NCI-H2196 treated with DMSO at 0.1 percent for 48 hours (cell line): ENCODE data around the gene ZNF556.
"Not testable (repeated sequence)": the region's sequence is repeated elsewhere in the genome, so short reads cannot be mapped to it uniquely, and the experiment has no call there.

Experiments used
- DNase-seq: peaks from one replicate; lab custom pipeline; 2025; ENCODE audit not compliant: unreplicated experiment; lab: John Stamatoyannopoulos, UW

ZNF556 gene

DNA sequence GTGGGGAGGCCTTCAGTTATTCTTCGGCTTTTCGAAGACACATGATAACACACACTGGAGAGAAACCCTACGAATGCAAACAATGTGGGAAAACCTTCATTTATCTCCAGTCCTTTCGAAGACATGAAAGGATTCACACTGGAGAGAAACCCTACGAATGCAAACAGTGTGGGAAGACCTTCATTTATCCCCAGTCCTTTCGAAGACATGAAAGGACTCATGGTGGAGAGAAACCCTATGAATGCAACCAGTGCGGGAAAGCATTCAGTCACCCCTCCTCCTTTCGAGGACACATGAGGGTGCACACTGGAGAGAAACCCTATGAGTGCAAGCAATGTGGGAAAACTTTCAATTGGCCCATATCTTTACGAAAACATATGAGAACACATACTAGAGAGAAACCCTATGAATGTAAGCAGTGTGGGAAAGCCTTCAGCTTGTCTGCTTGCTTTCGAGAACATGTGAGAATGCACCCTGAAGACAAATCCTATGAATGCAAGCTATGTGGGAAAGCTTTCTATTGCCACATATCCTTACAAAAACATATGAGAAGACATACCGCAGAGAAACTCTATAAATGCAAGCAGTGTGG is 14.0 kb upstream of the ZNF556 start:
- DNase-seq, result no peak

DNA sequence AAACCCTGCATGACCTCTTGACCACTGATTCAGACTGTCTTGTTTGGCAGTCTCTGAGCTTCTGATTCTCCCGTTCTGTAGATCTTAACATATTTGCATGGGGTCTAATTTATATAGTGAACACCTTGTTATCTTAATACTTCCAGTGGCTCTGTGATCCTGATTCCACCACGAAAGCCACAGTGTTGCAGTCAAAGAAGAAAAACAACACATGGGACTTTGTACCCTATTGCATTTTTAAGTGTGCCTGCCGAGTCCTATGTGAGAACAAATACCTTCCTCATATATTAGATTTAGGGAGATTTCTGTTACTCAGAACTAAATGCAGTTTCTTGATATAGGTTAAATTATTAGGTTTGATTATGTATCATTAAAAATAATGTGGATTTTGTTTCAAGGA is 12.3 kb upstream of the ZNF556 start:
- no peak for DNase-seq

DNA sequence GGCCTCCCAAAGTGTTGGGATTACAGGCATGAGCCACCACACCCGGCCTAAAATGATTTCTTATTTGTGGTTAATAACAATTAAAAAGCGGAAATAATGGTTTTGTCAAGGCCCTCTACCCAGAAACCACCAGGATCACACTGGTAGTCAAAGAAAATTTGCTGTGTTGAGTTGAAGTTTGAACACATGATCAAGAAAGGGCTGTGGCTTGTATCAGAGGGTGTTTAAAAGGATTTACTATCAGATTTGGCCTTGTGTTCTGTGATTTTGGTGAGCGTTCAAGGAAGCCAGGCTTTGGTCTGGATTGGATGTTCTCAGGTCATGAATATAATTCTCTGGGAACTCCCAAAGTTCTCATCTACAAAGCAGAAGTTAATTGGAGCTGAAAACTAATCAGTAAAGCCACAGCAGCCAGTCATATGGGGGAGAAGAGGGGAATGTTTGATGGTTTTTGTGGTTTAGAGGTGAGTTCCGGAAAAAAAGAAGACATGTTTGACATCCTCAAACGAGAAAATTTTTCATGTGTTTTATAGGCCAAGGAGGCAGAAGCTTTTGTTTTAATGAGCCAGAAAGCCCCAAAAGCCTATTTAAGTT is 10.6 kb upstream of the ZNF556 start:
- no peak for DNase-seq

DNA sequence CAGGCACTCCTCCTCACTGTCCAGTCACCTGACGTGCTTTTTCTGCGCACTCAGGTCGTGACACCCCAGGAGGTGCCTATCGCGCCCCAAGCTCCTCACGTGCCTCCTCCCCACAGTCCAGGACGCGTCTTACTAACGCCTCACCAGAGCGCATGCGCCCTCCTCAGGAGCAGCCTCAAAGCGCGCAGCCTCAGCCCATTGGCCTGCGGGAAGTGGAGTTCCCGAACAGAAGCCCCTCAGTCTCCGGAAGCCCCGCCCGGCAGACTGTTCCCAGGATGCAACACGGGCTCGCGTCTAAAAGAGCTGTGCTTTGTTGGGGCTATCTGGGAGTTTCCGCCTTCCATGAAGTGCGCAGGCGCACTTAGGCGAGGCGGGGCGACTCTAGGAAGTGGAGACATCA is 8.3 kb upstream of the ZNF556 start:
- DNase-seq, result no peak

DNA sequence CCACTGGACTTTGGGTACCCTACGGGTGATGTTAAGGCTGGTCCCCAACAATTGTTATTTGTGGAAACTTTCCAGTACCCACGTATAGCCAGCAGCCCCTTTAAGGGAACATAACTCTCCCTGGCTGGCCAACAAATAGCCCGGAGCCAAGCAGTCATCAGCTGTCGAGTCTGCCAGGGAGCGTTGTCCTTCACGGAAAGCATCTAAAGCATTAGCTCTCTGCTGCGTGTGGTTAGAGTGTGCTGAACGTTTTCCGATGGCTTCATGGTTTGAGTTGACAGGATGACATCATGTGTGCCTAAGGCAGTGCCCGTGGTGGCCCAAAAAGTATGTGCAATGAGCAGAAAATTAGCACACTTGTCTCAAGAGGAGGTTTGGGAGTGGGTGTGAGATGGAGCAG is 3.3 kb upstream of the ZNF556 start:
- DNase-seq, result no peak

DNA sequence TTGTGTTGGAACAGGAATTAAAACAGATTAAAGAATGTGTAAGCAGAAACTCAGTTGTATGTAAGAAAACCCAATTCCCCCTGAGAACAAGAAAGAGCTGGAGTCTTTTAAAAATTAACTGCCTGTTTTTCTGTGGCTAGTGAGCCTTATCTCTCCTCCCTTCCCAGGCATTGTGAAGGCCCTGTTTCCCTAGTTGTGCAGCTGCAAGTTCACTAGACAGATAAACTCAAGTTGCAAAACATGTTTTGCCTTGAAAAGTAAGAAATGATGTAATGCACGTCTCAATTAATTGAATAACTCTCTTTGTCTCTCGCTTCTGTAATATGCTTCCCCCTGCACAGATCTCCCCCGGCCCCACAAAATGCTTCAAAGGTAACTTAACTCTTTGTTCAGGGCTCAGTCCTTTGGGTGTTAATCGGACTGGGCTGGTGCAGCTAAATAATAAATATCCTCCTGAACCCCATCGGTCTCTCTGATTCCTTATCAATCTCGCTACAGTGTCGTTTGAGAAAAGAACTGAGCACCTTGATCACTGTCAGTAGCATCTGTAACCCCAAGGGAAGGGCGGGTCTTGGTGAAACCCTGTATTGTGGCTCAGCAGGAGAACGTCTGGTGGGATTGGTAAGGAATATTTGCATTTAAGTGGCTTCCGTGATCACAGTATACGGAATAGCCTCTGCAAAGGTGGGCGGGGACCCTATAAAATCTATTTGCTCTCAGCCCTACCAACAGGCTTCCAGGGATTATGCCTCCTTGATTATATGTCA is 1.6 kb upstream of the ZNF556 start:
- DNase-seq, result no peak

DNA sequence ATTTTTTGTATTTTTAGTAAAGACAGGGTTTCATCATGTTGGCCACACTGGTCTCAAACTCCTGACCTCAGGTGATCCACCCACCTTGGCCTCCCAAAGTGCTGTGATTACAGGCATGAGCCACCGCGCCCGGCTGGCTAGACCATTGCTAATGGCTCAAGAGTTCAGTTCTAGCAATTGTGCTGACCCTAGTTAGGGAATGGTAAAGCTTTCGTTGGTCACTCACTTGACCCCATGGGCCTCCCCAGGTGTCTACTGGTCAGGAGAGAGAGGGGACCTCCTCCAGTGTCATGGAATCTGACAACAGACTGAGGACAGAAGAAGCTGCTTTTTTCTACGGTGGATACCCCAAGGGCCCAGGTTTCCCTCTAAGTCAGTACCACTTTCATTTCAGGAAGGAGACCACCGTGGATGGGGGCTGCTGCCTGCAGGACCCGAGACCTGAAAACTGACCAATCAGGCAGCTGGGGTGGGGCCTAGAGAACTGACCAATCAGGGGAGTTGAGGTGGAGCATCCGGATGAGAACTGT is 575 bp upstream of the ZNF556 start:
- DNase-seq, result no peak

DNA sequence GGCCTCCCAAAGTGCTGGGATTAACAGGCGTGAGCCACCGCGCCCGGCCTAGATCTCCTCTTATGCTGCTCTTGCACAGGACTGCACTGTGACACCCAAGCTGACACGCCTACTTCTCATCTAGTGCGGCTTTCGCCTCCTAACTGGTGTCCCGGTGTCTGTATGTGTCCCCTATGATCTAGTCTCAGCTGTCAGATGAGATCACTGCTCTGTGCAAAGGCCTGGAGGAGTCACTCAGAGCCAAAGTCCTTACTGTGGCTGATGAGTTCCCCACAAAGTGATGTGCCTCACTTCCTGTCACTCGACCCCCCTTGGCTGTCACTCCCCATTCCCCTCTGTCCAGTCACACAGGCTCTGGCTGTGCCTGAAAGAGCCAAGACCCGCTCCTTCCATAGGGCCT is 2.5 kb downstream of the ZNF556 start:
- no peak for DNase-seq

DNA sequence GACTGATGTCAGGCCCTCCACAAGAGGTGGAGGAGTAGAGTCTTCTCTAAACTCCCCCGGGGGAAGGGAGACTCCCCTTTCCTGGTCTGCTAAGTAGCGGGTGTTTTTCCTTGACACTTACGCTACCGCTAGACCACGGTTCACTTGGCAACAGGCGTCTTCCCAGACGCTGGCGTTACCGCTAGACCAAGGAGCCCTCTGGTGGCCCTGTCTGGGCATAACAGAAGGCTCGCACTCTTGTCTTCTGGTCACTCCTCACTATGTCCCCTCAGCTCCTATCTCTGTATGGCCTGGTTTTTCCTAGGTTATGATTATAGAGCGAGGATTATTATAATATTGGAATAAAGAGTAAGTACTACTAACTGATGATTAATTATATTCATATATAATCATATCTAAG is 5.0 kb downstream of the ZNF556 start:
- not testable (repeated sequence) for DNase-seq

GRCh38 chr19:2877398-2878331 is 10.5 kb downstream of the ZNF556 start:
- DNase-seq, result no peak

DNA sequence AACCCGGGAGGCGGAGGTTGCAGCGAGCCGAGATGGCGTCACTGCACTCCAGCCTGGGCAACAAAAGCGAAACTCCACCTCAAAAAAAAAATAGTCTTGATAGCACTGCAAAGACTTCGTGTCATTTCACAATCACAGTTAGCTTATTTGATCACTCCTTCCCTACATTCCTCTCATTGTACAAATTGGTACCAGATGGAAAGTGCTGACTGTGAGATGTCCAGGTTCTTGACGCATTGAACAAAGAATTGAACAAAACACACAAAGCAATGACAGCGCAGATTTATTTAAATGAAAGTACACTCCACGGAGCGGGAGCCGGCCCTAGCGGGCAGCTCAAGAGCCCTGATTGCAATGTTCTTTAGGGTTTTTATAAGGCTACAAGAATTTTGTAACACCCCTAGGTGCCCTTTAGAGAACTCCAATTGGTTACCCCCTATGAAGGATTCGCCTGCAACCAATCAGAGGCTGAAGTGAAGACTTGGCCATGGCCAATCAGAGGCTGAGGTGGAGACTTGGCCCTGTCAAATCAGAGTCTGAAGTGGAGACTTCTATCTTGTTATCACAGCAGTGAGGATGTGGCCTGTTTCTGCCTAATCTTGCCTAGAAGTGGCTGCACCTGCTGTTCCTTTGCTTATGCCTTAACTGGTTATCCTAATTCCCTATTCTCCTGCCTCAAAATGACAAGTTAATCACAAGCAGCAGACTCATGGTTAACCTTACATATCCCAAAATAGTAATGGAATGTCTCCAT is 16.7 kb downstream of the ZNF556 start:
- DNase-seq, result no peak

GRCh38 chr19:2885736-2886135 is 18.6 kb downstream of the ZNF556 start:
- DNase-seq, result no peak

DNA sequence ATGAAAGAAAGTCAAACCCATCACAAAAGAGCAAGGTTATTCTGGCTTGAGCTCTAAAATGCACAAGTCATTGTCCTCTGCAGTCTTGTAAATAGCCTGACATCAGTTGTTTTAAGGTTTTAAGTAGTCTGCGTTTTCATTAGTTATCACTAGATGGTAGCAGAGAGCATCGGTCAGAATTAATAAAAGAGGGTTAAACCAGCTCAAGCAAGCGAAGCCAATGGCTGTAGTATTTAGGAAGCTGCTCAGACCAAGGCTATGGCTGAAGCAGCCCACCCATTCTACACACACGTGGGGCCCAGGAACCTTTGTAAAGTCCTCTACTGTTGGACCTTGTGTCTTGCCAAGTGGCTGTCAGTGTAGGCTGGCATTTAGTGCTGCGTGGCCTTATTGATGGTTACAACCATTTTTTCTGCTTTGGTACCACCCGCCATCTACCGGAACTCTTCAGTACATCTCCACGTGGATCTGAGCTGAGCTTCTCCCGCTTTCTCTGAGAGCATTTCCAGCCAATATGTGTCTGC is 20.3 kb downstream of the ZNF556 start:
- peak; percentile 76 for DNase-seq

DNA sequence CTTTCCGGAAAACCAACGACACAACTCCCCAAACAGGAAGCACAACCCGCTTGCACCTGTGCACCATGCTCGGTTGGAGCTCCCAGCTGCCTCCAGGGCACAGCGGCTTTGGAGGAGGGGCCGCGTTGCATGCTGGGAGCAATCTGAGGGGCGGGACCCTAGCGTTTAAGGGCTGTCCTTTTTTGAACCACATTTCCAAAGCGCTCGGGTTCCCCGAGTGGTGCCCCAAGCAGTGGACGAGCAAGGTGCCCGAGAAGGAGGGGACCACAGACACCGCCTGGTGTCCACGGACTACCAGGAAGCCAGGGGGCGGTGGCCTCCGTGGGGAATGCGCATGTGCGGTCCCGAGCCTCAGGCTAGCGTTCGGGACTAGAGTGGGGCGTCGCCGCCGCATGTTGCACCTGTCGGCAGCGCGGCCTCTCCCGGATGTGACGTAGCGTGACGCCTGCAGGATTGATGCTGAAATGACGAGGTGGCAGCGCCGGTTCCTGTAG is 21.6 kb downstream of the ZNF556 start:
- DNase-seq, result peak; percentile 69

DNA sequence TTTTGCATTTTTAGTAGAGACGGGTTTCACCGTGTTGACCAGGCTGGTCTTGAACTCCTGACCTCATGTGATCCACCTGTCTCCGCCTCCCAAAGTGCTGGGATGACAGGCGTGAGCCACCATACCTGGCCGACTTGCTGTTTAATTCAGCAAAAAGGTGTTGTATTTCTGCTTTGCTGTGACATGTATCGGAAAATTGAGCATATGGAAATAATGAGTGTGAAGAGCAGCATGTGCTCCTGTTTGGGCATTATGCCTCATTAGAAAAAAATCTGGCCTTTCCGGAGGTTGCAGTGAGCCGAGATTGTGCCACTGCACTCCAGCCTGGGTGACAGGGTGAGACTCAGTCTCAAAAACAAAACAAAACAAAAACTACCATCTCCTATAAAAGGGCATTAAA is 23.4 kb downstream of the ZNF556 start:
- not testable (repeated sequence) for DNase-seq

DNA sequence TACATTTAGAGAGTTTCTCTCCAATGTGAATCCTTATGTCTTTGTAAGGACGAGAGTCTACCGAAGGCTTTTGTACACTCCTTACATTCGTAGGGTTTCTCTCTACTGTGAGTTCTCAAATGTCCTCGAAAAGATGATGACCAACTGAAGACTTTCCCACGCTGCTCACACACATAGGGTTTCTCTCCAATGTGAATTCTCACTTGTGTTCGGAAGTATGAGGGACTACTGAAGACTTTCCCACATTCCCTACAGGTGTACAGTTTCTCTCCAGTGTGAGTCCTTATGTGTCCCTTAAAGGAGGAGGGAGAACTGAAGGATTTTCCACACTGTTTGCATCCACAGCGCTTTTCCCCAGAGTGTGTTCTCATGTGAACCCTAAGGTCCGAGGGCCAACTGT is 29.6 kb downstream of the ZNF556 start:
- no peak for DNase-seq

DNA sequence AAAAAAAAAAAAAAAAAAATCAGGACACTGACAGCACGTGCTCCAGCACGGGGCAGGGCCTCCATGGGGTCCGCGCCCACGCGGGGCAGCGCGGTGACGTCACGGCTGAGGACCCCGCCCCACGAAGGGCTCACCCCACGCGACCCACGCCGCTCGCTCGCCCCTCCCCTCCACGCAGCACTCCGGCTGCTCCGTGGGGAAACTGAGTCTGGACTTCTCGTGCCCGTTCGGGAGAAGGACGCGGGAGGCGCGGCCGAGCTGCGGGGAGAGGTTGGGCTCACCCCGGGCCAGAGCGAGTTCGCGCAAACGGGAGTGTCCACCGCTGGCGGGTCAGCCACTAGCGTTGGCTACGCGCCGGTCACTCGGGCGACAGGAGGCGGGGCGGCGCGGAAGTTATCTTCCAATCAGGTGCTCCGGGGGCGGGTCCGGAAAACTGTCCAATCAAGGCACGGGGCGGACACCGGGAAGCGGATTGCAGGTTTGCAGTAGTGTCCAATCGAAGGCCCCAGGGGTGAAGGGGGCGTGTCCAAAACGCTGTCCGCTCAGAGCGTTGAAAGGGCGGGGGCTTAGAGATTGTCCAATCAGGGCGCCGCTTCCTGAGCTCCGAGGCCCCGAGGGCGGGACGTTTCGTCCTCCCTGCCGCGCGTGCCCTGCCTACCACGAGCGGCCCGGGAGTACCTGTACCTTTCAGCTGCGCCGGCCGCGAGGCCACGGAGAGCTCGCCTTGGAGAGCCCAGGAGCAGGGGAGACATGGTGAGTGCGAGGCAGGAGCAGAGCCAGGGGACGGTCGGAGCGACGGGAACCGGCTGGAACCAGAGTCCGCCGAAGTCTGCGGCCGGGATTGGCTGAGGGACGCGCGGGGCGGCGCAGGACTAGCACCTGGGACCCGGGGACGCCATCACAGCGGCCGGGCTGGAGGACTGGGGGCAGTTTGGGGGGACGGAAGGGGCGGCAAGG is 33.4 kb downstream of the ZNF556 start, which contains the start of gene ZNF57:
TSS of gene ZNF57 (plus strand) at position 633 of the 957 bp plus-strand sequence. CDS start at position 751, 118 bp downstream.
- peak; percentile 99 for DNase-seq

DNA sequence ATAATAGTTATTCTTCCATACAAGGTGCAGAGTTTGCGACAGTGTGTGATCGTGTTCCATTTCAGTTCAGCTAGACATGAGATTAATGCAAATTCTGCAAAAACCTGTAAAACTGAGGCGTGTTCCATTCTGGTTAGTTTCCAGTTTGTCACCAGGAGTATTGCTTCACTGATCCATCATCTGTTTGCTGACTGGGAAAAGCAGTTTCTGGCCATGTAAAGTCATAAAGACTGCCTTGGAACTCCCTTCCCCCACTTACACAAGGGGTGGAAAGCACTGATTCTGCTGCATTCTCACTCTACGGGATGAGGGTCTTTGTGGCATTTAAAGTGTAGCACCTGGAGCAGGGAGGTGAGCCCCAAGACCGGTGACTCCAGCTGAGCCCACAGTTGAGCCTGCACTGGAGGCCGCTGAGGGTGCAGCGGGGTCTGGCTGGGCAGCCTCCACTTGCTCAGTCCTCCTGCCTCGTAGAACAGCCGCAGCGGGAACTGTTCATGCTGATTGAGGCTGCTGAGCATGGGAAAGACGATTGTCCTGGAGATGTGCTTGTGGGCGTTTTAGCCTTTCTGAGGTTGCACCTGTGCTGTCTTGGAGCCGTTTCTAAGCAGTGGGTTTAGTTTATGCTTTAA is 35.6 kb downstream of the ZNF556 start:
- no peak for DNase-seq
